ENCODE data around the gene P4HA3. TPM values are rescaled to one million over a fixed set of nuclear protein-coding genes. Genes with fewer than 3 reads are reported as not detected.

The P4HA3 gene
- total RNA-seq, 1 experiment from 2014 or later: 0.13 TPM

- TF ChIP-seq AFF4 (CRISPR knock-in tag; IDR thresholded peaks at IDR 0.05; ENCODE audit: borderline replicate concordance) (no peak), E2F5 (CRISPR knock-in tag; IDR thresholded peaks at IDR 0.05) (no peak), ZNF317 (CRISPR knock-in tag; IDR thresholded peaks at IDR 0.05; ENCODE audit: borderline replicate concordance, low read depth) (no peak), CREM (CRISPR knock-in tag; IDR thresholded peaks at IDR 0.05) (no peak)
Observed at GRCh38 chr11:74325649-74326645, 14.5 kb upstream of the P4HA3 start (continued).

GRCh38 chr11:74322667-74323066 lies 11.2 kb upstream of the P4HA3 start:
- peaks cover 5% of the 10 kb centered on the region; the same call in 1 of the 2 replicates for H3K4me1 Mint-ChIP-seq
- DNase-seq (ENCODE audit: low spot score): no peak
- POLR2A ChIA-PET: no interaction called here

More at GRCh38 chr11:74322667-74323066, 11.2 kb upstream of the P4HA3 start:
- Mint-ChIP-seq H3K27ac (no peak overlapping the region), H3K27me3 (ENCODE audit: low read depth) (peaks cover under 1% of the 10 kb centered on the region), H3K9me3 (peaks cover 5% of the 10 kb centered on the region), H3K36me3 (peaks cover 5% of the 10 kb centered on the region), H3K4me3 (no peak overlapping the region)
- CTCF ChIA-PET: interaction anchor here (1.8 to 4.6 kb wide), 4 partner anchors 13 to 128 kb away, joined by 8 to 33 read pairs (median 18); no protein-coding TSS in a partner anchor
- TF ChIP-seq NR3C1 (CRISPR knock-in tag; conservative IDR thresholded peaks at IDR 0.05; ENCODE audit: low read depth): no peak
- TF ChIP-seq ATF2 (CRISPR knock-in tag; IDR thresholded peaks at IDR 0.05; ENCODE audit: borderline replicate concordance, low read depth): no peak
- TF ChIP-seq RELA (CRISPR knock-in tag; IDR thresholded peaks at IDR 0.05; ENCODE audit: borderline replicate concordance): no peak
- no peak for TF ChIP-seq CTCF (IDR thresholded peaks at IDR 0.05)
- TF ChIP-seq MLX (CRISPR knock-in tag; IDR thresholded peaks at IDR 0.05): no peak
- TF ChIP-seq ZBTB43 (CRISPR knock-in tag; IDR thresholded peaks at IDR 0.05): no peak
- no peak for TF ChIP-seq ATF6 (CRISPR knock-in tag; IDR thresholded peaks at IDR 0.05)
- TF ChIP-seq ZMAT4 (CRISPR knock-in tag; IDR thresholded peaks at IDR 0.05): no peak
- no peak for TF ChIP-seq GTF2I (CRISPR knock-in tag; conservative IDR thresholded peaks at IDR 0.05)
- no peak for TF ChIP-seq GABPB1 (CRISPR knock-in tag; IDR thresholded peaks at IDR 0.05)
- no peak for TF ChIP-seq JUN (CRISPR knock-in tag; IDR thresholded peaks at IDR 0.05)
- TF ChIP-seq CREB1 (CRISPR knock-in tag; IDR thresholded peaks at IDR 0.05): no peak
- no peak for TF ChIP-seq ZNF232 (CRISPR knock-in tag; IDR thresholded peaks at IDR 0.05)
- no peak for ATAC-seq
